Stomach (tissue), 4 donors: ENCODE data around the gene C8B.

Experiments used
- POLR2AphosphoS5 ChIP-seq, 3 donors: sonication (generic); formaldehyde crosslinking; IDR thresholded peaks; one replicate each; pipeline ENCODE4 v1.6.1; 2016; ENCODE audit warnings: antibody characterized with exemption in 3 of 3
- TF ChIP-seq, protein P1 (sequence below), 7 experiments: fragments of 450-650 bp in 4 of 7; fragments of 200-600 bp in 3 of 7; sonication (generic) in 3 of 7; IDR thresholded peaks; one replicate each; pipeline ENCODE4 v1.5.1; 2016 to 2019; ENCODE audit warnings: antibody characterized with exemption in 7 of 7, control low read depth in 2 of 7, mild to moderate bottlenecking in 1 of 7

DNA sequence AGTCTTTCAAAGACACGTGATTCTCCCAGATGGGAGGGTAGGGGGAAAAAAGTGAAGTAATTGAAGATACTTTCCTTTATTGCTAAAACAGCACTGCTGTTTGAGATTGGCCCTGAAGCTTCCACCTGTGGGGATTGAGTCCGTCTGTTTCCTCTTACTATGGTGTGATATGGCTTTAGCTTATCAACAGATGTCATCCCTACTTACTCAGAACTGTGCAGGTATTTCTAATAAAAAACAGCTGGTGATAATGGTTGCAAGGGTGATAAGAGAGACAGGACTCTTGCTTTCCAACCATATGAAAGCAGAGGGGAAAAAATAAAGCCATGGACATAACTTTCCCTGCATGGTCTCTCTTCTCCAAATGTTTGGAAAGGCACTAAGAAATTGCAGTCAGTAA lies 41.7 kb upstream of the C8B start:
- TF ChIP-seq POLR2AphosphoS5 (IDR thresholded peaks at IDR 0.05): no peak
- TF ChIP-seq, protein P1, sequence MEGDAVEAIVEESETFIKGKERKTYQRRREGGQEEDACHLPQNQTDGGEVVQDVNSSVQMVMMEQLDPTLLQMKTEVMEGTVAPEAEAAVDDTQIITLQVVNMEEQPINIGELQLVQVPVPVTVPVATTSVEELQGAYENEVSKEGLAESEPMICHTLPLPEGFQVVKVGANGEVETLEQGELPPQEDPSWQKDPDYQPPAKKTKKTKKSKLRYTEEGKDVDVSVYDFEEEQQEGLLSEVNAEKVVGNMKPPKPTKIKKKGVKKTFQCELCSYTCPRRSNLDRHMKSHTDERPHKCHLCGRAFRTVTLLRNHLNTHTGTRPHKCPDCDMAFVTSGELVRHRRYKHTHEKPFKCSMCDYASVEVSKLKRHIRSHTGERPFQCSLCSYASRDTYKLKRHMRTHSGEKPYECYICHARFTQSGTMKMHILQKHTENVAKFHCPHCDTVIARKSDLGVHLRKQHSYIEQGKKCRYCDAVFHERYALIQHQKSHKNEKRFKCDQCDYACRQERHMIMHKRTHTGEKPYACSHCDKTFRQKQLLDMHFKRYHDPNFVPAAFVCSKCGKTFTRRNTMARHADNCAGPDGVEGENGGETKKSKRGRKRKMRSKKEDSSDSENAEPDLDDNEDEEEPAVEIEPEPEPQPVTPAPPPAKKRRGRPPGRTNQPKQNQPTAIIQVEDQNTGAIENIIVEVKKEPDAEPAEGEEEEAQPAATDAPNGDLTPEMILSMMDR (IDR thresholded peaks at IDR 0.05): no peak
